HEK293 (cell line): ENCODE measurements around the gene VKORC1.

Experiments
- CTCF ChIA-PET: fragments of 350-600 bp; formaldehyde crosslinking; extraction: SDS; loops from one replicate; lab custom pipeline; 2021; ENCODE audit warnings: antibody characterized with exemption; lab: Yijun Ruan, JAX
- POLR2A ChIA-PET: fragments of 300-600 bp; formaldehyde crosslinking; extraction: SDS; loops from one replicate; lab custom pipeline; 2020; ENCODE audit warnings: antibody characterized with exemption, inconsistent platforms; lab: Yijun Ruan, JAX
- H3K27ac ChIP-seq: fragments of 200-500 bp; sonication (Bioruptor generic); 2 replicates; pipeline ENCODE4 v1.5.1; 2014; ENCODE audit warnings: low read depth, low read length, control low read depth, inconsistent platforms; ENCODE audit errors: extremely low read depth
- H3K36me3 ChIP-seq, 2 experiments: fragments of 200-500 bp in 1 of 2; sonication (Bioruptor generic) in 1 of 2; 1 replicate in 1 of 2; 2 replicates in 1 of 2; pipeline ENCODE4 v1.5.1; 2014 to 2017; ENCODE audit warnings: inconsistent platforms in 2 of 2, low read length in 2 of 2; ENCODE audit not compliant: control insufficient read depth in 2 of 2, insufficient read depth in 1 of 2
- H3K4me1 ChIP-seq: fragments of 200-500 bp; sonication (Bioruptor generic); 2 replicates; pipeline ENCODE4 v1.5.1; 2014; ENCODE audit warnings: mild to moderate bottlenecking, low read length, inconsistent platforms; ENCODE audit not compliant: control insufficient read depth, insufficient read depth
- H3K4me3 ChIP-seq: 2 replicates; pipeline ENCODE4 v1.5.1; 2011; ENCODE audit warnings: low read depth, mild to moderate bottlenecking, control low read depth, low read length, moderate library complexity
- H3K9me3 ChIP-seq: fragments of 200-500 bp; sonication (Bioruptor generic); 2 replicates; pipeline ENCODE4 v1.5.1; 2014; ENCODE audit warnings: low read depth, low read length, inconsistent platforms; ENCODE audit not compliant: control insufficient read depth, insufficient read depth
- HOXA7 ChIP-seq: sonication (generic); formaldehyde crosslinking; IDR thresholded peaks from 2 replicates; pipeline ENCODE4 v1.8.1; 2022; ENCODE audit warnings: missing genetic modification reagents, borderline replicate concordance
- PRDM1 ChIP-seq: fragments of 450-650 bp; formaldehyde crosslinking; IDR thresholded peaks from 2 replicates; pipeline ENCODE4; 2016; ENCODE audit warnings: missing biosample characterization, missing genetic modification characterization
- SCRT1 ChIP-seq: fragments of 450-650 bp; formaldehyde crosslinking; IDR thresholded peaks from 2 replicates; pipeline ENCODE4 v1.5.1; 2016; ENCODE audit warnings: missing biosample characterization, missing genetic modification characterization, borderline replicate concordance
- WT1 ChIP-seq: fragments of 450-650 bp; formaldehyde crosslinking; IDR thresholded peaks from 2 replicates; pipeline ENCODE4 v1.5.1; 2016; ENCODE audit warnings: missing biosample characterization, missing genetic modification characterization
- ZBTB17 ChIP-seq: fragments of 450-650 bp; formaldehyde crosslinking; IDR thresholded peaks from 2 replicates; pipeline ENCODE4 v1.5.1; 2016; ENCODE audit warnings: missing biosample characterization, missing genetic modification characterization
- ZBTB26 ChIP-seq: fragments of 450-650 bp; formaldehyde crosslinking; optimal IDR thresholded peaks from 2 replicates; pipeline ENCODE3; 2016; ENCODE audit warnings: missing biosample characterization, mild to moderate bottlenecking, missing genetic modification characterization
- ZBTB48 ChIP-seq: fragments of 450-650 bp; formaldehyde crosslinking; IDR thresholded peaks from 2 replicates; pipeline ENCODE4 v1.5.1; 2016; ENCODE audit warnings: missing biosample characterization, missing genetic modification characterization
- ZBTB8A ChIP-seq: fragments of 450-650 bp; formaldehyde crosslinking; IDR thresholded peaks from 2 replicates; pipeline ENCODE4 v1.5.1; 2016; ENCODE audit warnings: missing biosample characterization, missing genetic modification characterization
- ZNF10 ChIP-seq: fragments of 450-650 bp; formaldehyde crosslinking; IDR thresholded peaks from 2 replicates; pipeline ENCODE4 v1.5.1; 2017; ENCODE audit warnings: missing biosample characterization, missing genetic modification characterization
- ZNF138 ChIP-seq: fragments of 450-650 bp; formaldehyde crosslinking; IDR thresholded peaks from 2 replicates; pipeline ENCODE4 v1.5.1; 2016; ENCODE audit warnings: missing biosample characterization, missing genetic modification characterization, borderline replicate concordance
- ZNF174 ChIP-seq: fragments of 450-650 bp; formaldehyde crosslinking; IDR thresholded peaks from 2 replicates; pipeline ENCODE4 v1.5.0; 2017; ENCODE audit warnings: missing biosample characterization, mild to moderate bottlenecking, missing genetic modification characterization
- ZNF266 ChIP-seq: fragments of 450-650 bp; formaldehyde crosslinking; IDR thresholded peaks from 2 replicates; pipeline ENCODE4 v1.5.1; 2016; ENCODE audit warnings: missing biosample characterization, missing genetic modification characterization, low read depth
- ZNF335 ChIP-seq: fragments of 450-650 bp; formaldehyde crosslinking; conservative IDR thresholded peaks from 2 replicates; pipeline ENCODE4 v1.5.1; 2016; ENCODE audit warnings: missing biosample characterization, missing genetic modification characterization
- ZNF341 ChIP-seq: fragments of 450-650 bp; formaldehyde crosslinking; IDR thresholded peaks from 2 replicates; pipeline ENCODE4; 2016; ENCODE audit warnings: low read depth, missing biosample characterization, missing genetic modification characterization
- ZNF426 ChIP-seq: fragments of 450-650 bp; formaldehyde crosslinking; IDR thresholded peaks from 2 replicates; pipeline ENCODE4 v1.5.1; 2017; ENCODE audit warnings: missing biosample characterization, missing genetic modification characterization, mild to moderate bottlenecking, inconsistent platforms, moderate library complexity
- ZNF529 ChIP-seq: fragments of 450-650 bp; formaldehyde crosslinking; IDR thresholded peaks from 2 replicates; pipeline ENCODE4 v1.5.1; 2017; ENCODE audit warnings: missing genetic modification characterization, missing biosample characterization; ENCODE audit not compliant: insufficient replicate concordance
- ZNF548 ChIP-seq: fragments of 450-650 bp; formaldehyde crosslinking; IDR thresholded peaks from 2 replicates; pipeline ENCODE4 v1.5.1; 2016; ENCODE audit warnings: missing biosample characterization, missing genetic modification characterization
- ZNF558 ChIP-seq: fragments of 450-650 bp; formaldehyde crosslinking; IDR thresholded peaks from 2 replicates; pipeline ENCODE4 v1.5.1; 2016; ENCODE audit warnings: missing biosample characterization, missing genetic modification characterization
- ZNF561 ChIP-seq: fragments of 450-650 bp; IDR thresholded peaks from 2 replicates; pipeline ENCODE4 v1.5.1; 2018; ENCODE audit warnings: missing biosample characterization, missing genetic modification characterization, borderline replicate concordance
- ZNF658 ChIP-seq: fragments of 450-650 bp; formaldehyde crosslinking; IDR thresholded peaks from 2 replicates; pipeline ENCODE4; 2016; ENCODE audit warnings: missing biosample characterization, missing genetic modification characterization
- ZNF660 ChIP-seq: fragments of 450-650 bp; IDR thresholded peaks from 2 replicates; pipeline ENCODE4 v1.5.1; 2018; ENCODE audit warnings: missing biosample characterization, mild to moderate bottlenecking, missing genetic modification characterization
- ZNF837 ChIP-seq: fragments of 450-650 bp; formaldehyde crosslinking; IDR thresholded peaks from 2 replicates; pipeline ENCODE4 v1.5.1; 2016; ENCODE audit warnings: missing biosample characterization, missing genetic modification characterization
- ZSCAN30 ChIP-seq: fragments of 450-650 bp; IDR thresholded peaks from 2 replicates; pipeline ENCODE4 v1.5.1; 2018; ENCODE audit warnings: missing biosample characterization, mild to moderate bottlenecking, missing genetic modification characterization, moderate library complexity
- TF ChIP-seq, protein P1 (sequence below): fragments of 450-650 bp; formaldehyde crosslinking; IDR thresholded peaks from 2 replicates; pipeline ENCODE4 v1.5.1; 2017; ENCODE audit warnings: missing biosample characterization, missing genetic modification characterization
- TF ChIP-seq, protein P2 (sequence below): fragments of 450-650 bp; formaldehyde crosslinking; IDR thresholded peaks from 2 replicates; pipeline ENCODE4 v1.5.1; 2017; ENCODE audit warnings: missing biosample characterization, missing genetic modification characterization

VKORC1 gene

GRCh38 chr16:31118223-31119155 lies 23.9 kb upstream of the VKORC1 start:
- ChIA-PET CTCF (interaction anchor here (0.5 to 2.9 kb wide), 6 partner anchors 24 to 217 kb away, joined by 3 to 24 read pairs (median 3); partner anchors contain the start of gene HSD3B7), POLR2A (interaction anchor here (0.8 to 2.1 kb wide), 29 partner anchors 7 to 756 kb away, joined by 3 to 104 read pairs (median 5); partner anchors contain the start of genes FUS, ORAI3, PRSS8 and STX4)
- Histone ChIP-seq H3K4me3 (peak overlapping the region; percentile 75), H3K4me1 (peaks cover 4% of the 10 kb centered on the region; the same call in 1 of the 2 replicates), H3K9me3 (no peaks in the 10 kb centered on the region), H3K36me3 (peaks cover 31 to 42% of the 10 kb centered on the region in 2 experiments), H3K27ac (peak overlapping the region; percentile 57)
- TF ChIP-seq ZNF138 (tag by site-specific recombination) (no peak), PRDM1 (tag by site-specific recombination) (peak; percentile 38)

GRCh38 chr16:31117384-31118222 lies 23.0 kb upstream of the VKORC1 start, which contains the start of gene KAT8:
Gene KAT8 (plus strand): TSS chr16:31117664. CDS start chr16:31117682, 18 bp downstream.
- POLR2A ChIA-PET: interaction anchor here (0.7 to 2.1 kb wide), 41 partner anchors 8 to 757 kb away, joined by 3 to 104 read pairs (median 4); partner anchors contain the start of genes FUS, ORAI3, PRSS53 and PRSS8
- Histone ChIP-seq H3K4me1 (peaks cover 4% of the 10 kb centered on the region; the same call in 1 of the 2 replicates), H3K9me3 (no peaks in the 10 kb centered on the region), H3K36me3 (peaks cover 29 to 49% of the 10 kb centered on the region in 2 experiments), H3K27ac (peak within 1 kb of the TSS; percentile 57), H3K4me3 (peak within 1 kb of the TSS; percentile 75)
- CTCF ChIA-PET: interaction anchor here (0.6 to 2.9 kb wide), 5 partner anchors 25 to 261 kb away, joined by 3 to 24 read pairs (median 3); partner anchors contain the start of gene HSD3B7
- TF ChIP-seq ZNF837 (tag by site-specific recombination) (no peak), ZBTB17 (no peak), SCRT1 (tag by site-specific recombination) (peak; percentile 59; the same call in 1 of the 2 replicates), ZBTB26 (tag by site-specific recombination) (peak; percentile 64), ZNF341 (tag by site-specific recombination) (peak; percentile 35; the same call in 1 of the 2 replicates), ZNF174 (no peak), ZBTB48 (tag by site-specific recombination) (no peak), WT1 (tag by site-specific recombination) (no peak), ZNF558 (tag by site-specific recombination) (peak; percentile 83), ZNF660 (peak; percentile 58), ZNF335 (peak; percentile 46), ZNF658 (tag by site-specific recombination) (no peak), ZNF426 (tag by site-specific recombination) (peak; percentile 91), ZNF10 (tag by site-specific recombination) (no peak), ZNF548 (tag by site-specific recombination) (no peak), ZNF561 (tag by site-specific recombination) (0 out of 2 replicates have a peak, but pooled peaks have one; percentile 74), ZNF529 (tag by site-specific recombination) (no peak), ZBTB8A (tag by site-specific recombination) (peak; percentile 78), HOXA7 (CRISPR knock-in tag) (no peak), ZNF266 (peak; percentile 0; the same call in 1 of the 2 replicates), ZSCAN30 (tag by site-specific recombination) (peak; percentile 53; the same call in 1 of the 2 replicates)
- TF ChIP-seq, protein P1, sequence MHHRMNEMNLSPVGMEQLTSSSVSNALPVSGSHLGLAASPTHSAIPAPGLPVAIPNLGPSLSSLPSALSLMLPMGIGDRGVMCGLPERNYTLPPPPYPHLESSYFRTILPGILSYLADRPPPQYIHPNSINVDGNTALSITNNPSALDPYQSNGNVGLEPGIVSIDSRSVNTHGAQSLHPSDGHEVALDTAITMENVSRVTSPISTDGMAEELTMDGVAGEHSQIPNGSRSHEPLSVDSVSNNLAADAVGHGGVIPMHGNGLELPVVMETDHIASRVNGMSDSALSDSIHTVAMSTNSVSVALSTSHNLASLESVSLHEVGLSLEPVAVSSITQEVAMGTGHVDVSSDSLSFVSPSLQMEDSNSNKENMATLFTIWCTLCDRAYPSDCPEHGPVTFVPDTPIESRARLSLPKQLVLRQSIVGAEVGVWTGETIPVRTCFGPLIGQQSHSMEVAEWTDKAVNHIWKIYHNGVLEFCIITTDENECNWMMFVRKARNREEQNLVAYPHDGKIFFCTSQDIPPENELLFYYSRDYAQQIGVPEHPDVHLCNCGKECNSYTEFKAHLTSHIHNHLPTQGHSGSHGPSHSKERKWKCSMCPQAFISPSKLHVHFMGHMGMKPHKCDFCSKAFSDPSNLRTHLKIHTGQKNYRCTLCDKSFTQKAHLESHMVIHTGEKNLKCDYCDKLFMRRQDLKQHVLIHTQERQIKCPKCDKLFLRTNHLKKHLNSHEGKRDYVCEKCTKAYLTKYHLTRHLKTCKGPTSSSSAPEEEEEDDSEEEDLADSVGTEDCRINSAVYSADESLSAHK (tag by site-specific recombination): no peak
- TF ChIP-seq, protein P2, sequence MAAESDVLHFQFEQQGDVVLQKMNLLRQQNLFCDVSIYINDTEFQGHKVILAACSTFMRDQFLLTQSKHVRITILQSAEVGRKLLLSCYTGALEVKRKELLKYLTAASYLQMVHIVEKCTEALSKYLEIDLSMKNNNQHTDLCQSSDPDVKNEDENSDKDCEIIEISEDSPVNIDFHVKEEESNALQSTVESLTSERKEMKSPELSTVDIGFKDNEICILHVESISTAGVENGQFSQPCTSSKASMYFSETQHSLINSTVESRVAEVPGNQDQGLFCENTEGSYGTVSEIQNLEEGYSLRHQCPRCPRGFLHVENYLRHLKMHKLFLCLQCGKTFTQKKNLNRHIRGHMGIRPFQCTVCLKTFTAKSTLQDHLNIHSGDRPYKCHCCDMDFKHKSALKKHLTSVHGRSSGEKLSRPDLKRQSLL: no peak
